ENCODE measurements around the gene GBF1. TPM values are rescaled to one million over a fixed set of nuclear protein-coding genes. Genes with fewer than 3 reads are reported as not detected.

The GBF1 gene
- polyA plus RNA-seq, 1 of the 3 experiments (the other 2 are of a cell fraction) = 12.3 TPM

GRCh38 chr10:102227050-102227449, 18.3 kb upstream of the GBF1 start:
- POLR2A ChIA-PET = interaction anchor here (1.2 kb wide), 1 partner anchor 173 kb away, joined by 3 read pairs; no protein-coding TSS in a partner anchor
- Histone ChIP-seq H3K4me2 (no peak overlapping the region), H3K27me3 (ENCODE audit: insufficient read depth) (peaks cover 17% of the 10 kb centered on the region; the same call in 1 of the 2 replicates), H3K4me1 (ENCODE audit: control insufficient read depth in 1 of 2, insufficient read depth in 2 of 2, low read depth in 1 of 2, low read length in 1 of 2) (peaks cover 0 to 20% of the 10 kb centered on the region in 2 experiments; a peak in 2 of 4 replicates), H3K27ac (ENCODE audit: low read depth in 2 of 2, low read length in 1 of 2) (no peak overlapping the region), H3K36me3 (replicated peaks in 1 of 2; ENCODE audit: control insufficient read depth in 1 of 2, insufficient read depth in 2 of 2, low read length in 1 of 2) (no peaks in the 10 kb centered on the region), H3K4me3 (ENCODE audit: low read depth in 2 of 2, low read length in 1 of 2) (no peak overlapping the region), H3F3A (replicated peaks; ENCODE audit: insufficient read depth) (no peaks in the 10 kb centered on the region), H2AFZ (ENCODE audit: low read depth) (no peak overlapping the region), H3K79me2 (ENCODE audit: insufficient read depth) (no peaks in the 10 kb centered on the region), H3K9ac (no peak overlapping the region), H4K20me1 (ENCODE audit: insufficient read depth) (no peaks in the 10 kb centered on the region), H3K9me3 (no peaks in the 10 kb centered on the region), H3K9me2 (no peaks in the 10 kb centered on the region)
- no peak for DNase-seq
- TF ChIP-seq CTCF (IDR thresholded peaks at IDR 0.05) (no peak), TCF12 (IDR thresholded peaks at IDR 0.05) (no peak), GATA2 (CRISPR knock-in tag; IDR thresholded peaks at IDR 0.05) (no peak), ELF1 (IDR thresholded peaks at IDR 0.05) (no peak), EP300 (IDR thresholded peaks at IDR 0.05; ENCODE audit: borderline replicate concordance in 1 of 2, low read depth in 1 of 2, low read length in 1 of 2) (no peak), POLR2AphosphoS5 (IDR thresholded peaks at IDR 0.05; ENCODE audit: low read depth, low read length) (no peak), FOXJ3 (CRISPR knock-in tag; IDR thresholded peaks at IDR 0.05) (no peak), JUND (IDR thresholded peaks at IDR 0.05) (no peak), TEAD4 (IDR thresholded peaks at IDR 0.05; ENCODE audit: borderline replicate concordance, insufficient read depth) (no peak), YY1 (IDR thresholded peaks at IDR 0.05; ENCODE audit: low read depth) (no peak), MEF2A (IDR thresholded peaks at IDR 0.05; ENCODE audit: borderline replicate concordance, low read depth) (no peak), TAF1 (IDR thresholded peaks at IDR 0.05; ENCODE audit: borderline replicate concordance, low read depth, low read length) (no peak), NRF1 (IDR thresholded peaks at IDR 0.05; ENCODE audit: low read depth, low read length) (no peak), RCOR1 (IDR thresholded peaks at IDR 0.05; ENCODE audit: low read length) (no peak)
- TF ChIP-seq, protein P1, sequence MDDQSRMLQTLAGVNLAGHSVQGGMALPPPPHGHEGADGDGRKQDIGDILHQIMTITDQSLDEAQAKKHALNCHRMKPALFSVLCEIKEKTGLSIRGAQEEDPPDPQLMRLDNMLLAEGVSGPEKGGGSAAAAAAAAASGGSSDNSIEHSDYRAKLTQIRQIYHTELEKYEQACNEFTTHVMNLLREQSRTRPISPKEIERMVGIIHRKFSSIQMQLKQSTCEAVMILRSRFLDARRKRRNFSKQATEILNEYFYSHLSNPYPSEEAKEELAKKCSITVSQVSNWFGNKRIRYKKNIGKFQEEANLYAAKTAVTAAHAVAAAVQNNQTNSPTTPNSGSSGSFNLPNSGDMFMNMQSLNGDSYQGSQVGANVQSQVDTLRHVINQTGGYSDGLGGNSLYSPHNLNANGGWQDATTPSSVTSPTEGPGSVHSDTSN (IDR thresholded peaks at IDR 0.05) = no peak
- TF ChIP-seq, protein P2, sequence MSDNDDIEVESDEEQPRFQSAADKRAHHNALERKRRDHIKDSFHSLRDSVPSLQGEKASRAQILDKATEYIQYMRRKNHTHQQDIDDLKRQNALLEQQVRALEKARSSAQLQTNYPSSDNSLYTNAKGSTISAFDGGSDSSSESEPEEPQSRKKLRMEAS (IDR thresholded peaks at IDR 0.05; ENCODE audit: low read depth) = no peak
- TF ChIP-seq, protein P3, sequence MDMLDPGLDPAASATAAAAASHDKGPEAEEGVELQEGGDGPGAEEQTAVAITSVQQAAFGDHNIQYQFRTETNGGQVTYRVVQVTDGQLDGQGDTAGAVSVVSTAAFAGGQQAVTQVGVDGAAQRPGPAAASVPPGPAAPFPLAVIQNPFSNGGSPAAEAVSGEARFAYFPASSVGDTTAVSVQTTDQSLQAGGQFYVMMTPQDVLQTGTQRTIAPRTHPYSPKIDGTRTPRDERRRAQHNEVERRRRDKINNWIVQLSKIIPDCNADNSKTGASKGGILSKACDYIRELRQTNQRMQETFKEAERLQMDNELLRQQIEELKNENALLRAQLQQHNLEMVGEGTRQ (IDR thresholded peaks at IDR 0.05; ENCODE audit: borderline replicate concordance, low read depth, low read length) = no peak
- TF ChIP-seq, protein P4, sequence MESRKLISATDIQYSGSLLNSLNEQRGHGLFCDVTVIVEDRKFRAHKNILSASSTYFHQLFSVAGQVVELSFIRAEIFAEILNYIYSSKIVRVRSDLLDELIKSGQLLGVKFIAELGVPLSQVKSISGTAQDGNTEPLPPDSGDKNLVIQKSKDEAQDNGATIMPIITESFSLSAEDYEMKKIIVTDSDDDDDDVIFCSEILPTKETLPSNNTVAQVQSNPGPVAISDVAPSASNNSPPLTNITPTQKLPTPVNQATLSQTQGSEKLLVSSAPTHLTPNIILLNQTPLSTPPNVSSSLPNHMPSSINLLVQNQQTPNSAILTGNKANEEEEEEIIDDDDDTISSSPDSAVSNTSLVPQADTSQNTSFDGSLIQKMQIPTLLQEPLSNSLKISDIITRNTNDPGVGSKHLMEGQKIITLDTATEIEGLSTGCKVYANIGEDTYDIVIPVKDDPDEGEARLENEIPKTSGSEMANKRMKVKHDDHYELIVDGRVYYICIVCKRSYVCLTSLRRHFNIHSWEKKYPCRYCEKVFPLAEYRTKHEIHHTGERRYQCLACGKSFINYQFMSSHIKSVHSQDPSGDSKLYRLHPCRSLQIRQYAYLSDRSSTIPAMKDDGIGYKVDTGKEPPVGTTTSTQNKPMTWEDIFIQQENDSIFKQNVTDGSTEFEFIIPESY (IDR thresholded peaks at IDR 0.05; ENCODE audit: borderline replicate concordance, low read depth) = no peak
- WGBS (ENCODE audit: low lambda C conversion rate) = 92% methylated on average over 5 of the region's 8 CpGs
- CTCF ChIA-PET = interaction anchor here (0.6 to 23.6 kb wide), 13 partner anchors 7 to 196 kb away, joined by 3 to 824 read pairs (median 4); partner anchors contain the start of gene NFKB2
